DOHH2 (cell line): ENCODE data around the gene KAZALD1.

Source experiments
- H3F3A ChIP-seq: fragments of 200-600 bp; sonication (generic), shearing (Covaris generic); 2 replicates; pipeline ENCODE4 v1.6.0; 2016; ENCODE audit warnings: antibody characterized with exemption, mild to moderate bottlenecking; ENCODE audit not compliant: control insufficient read depth, insufficient read depth
- H3K27ac ChIP-seq: fragments of 200-600 bp; sonication (generic); 2 replicates; pipeline ENCODE4 v1.5.1; 2014; ENCODE audit warnings: low read depth, mild to moderate bottlenecking, low read length, moderate library complexity
- H3K27me3 ChIP-seq: fragments of 200-600 bp; sonication (generic); 2 replicates; pipeline ENCODE4 v1.6.1; 2014; ENCODE audit warnings: mild to moderate bottlenecking, low read length, mixed read lengths; ENCODE audit not compliant: control insufficient read depth
- H3K36me3 ChIP-seq: fragments of 200-600 bp; sonication (generic); 2 replicates; pipeline ENCODE4 v1.6.1; 2014; ENCODE audit warnings: mild to moderate bottlenecking, low read length, moderate library complexity, mixed read lengths; ENCODE audit not compliant: control insufficient read depth
- H3K4me1 ChIP-seq: fragments of 200-600 bp; sonication (generic); 2 replicates; pipeline ENCODE4 v1.6.1; 2014; ENCODE audit warnings: mild to moderate bottlenecking, low read length, mixed read lengths; ENCODE audit not compliant: control insufficient read depth
- H3K4me2 ChIP-seq: fragments of 200-600 bp; sonication (generic); 2 replicates; pipeline ENCODE4 v1.6.0; 2014; ENCODE audit warnings: mild to moderate bottlenecking, low read length, moderate library complexity
- H3K4me3 ChIP-seq: fragments of 200-600 bp; sonication (generic); 2 replicates; pipeline ENCODE4 v1.5.1; 2014; ENCODE audit warnings: mild to moderate bottlenecking, low read length, mixed read lengths
- H3K79me2 ChIP-seq: fragments of 200-600 bp; sonication (generic); 2 replicates; pipeline ENCODE4 v1.6.1; 2014; ENCODE audit warnings: mild to moderate bottlenecking, low read length, mixed read lengths; ENCODE audit not compliant: control insufficient read depth
- H3K9me2 ChIP-seq: fragments of 200-600 bp; sonication (generic); replicated peaks from 2 replicates; pipeline ENCODE4 v1.6.1; 2014; ENCODE audit warnings: mild to moderate bottlenecking, low read length, mixed read lengths; ENCODE audit not compliant: control insufficient read depth
- H3K9me3 ChIP-seq: fragments of 200-600 bp; sonication (generic); 2 replicates; pipeline ENCODE4 v1.6.1; 2014; ENCODE audit warnings: antibody characterized with exemption, low read length, mixed read lengths; ENCODE audit not compliant: control insufficient read depth, insufficient read depth
- H4K20me1 ChIP-seq: fragments of 200-600 bp; sonication (generic); 2 replicates; pipeline ENCODE4 v1.6.0; 2014; ENCODE audit warnings: low read depth, mild to moderate bottlenecking, antibody characterized with exemption, low read length, moderate library complexity; ENCODE audit not compliant: control insufficient read depth, insufficient read depth
- EZH2phosphoT487 ChIP-seq: fragments of 200-600 bp; sonication (generic); IDR thresholded peaks from 2 replicates; pipeline ENCODE4 v1.6.1; 2017; ENCODE audit warnings: borderline replicate concordance, mild to moderate bottlenecking, antibody characterized with exemption, low read length, moderate library complexity, mixed read lengths
- TF ChIP-seq, protein P1 (sequence below): fragments of 200-600 bp; sonication (generic); IDR thresholded peaks from one replicate; pipeline ENCODE4 v1.5.1; 2014; ENCODE audit warnings: antibody characterized with exemption, mild to moderate bottlenecking, low read depth, low read length; ENCODE audit not compliant: poor library complexity, severe bottlenecking

The KAZALD1 gene

DNA sequence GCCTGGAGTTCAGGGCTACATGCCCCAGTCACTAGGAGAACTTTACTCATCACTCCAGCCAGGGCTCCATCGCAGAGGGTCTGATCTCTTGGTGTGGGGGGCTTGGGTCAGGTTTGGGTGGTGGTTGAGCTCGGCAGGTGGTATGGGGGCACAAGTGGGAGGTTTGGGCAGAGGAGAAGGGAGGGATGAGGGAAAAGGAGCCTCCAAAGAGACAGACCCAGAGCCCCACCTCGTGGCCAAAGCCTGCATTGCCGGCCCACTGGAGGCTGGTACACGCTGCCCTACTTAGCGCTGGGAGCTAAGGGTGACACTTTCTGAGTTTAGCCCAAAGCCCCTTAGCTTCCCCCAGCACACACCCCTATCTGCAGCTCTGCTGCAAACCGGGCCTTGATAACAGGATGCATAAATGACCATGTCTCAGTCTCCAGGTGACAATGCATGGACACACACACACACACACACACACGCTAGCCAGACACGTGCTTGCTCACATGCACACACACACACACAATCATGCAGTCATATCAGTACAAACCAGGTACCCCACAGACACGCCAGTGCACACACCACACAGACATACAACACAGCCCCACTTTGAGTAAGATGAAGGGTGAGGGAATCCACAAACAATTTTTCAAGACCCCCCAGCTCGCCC, 47.4 kb upstream of the KAZALD1 start:
- H3K4me3 ChIP-seq = no peak overlapping the region
- H3K36me3 ChIP-seq = no peaks in the 10 kb centered on the region
- H3K4me2 ChIP-seq = no peak overlapping the region
- no peaks in the 10 kb centered on the region for H3F3A ChIP-seq
- peaks cover 31% of the 10 kb centered on the region for H3K4me1 ChIP-seq
- no peaks in the 10 kb centered on the region for H4K20me1 ChIP-seq
- no peaks in the 10 kb centered on the region for H3K79me2 ChIP-seq
- H3K9me3 ChIP-seq = no peaks in the 10 kb centered on the region
- TF ChIP-seq, protein P1, sequence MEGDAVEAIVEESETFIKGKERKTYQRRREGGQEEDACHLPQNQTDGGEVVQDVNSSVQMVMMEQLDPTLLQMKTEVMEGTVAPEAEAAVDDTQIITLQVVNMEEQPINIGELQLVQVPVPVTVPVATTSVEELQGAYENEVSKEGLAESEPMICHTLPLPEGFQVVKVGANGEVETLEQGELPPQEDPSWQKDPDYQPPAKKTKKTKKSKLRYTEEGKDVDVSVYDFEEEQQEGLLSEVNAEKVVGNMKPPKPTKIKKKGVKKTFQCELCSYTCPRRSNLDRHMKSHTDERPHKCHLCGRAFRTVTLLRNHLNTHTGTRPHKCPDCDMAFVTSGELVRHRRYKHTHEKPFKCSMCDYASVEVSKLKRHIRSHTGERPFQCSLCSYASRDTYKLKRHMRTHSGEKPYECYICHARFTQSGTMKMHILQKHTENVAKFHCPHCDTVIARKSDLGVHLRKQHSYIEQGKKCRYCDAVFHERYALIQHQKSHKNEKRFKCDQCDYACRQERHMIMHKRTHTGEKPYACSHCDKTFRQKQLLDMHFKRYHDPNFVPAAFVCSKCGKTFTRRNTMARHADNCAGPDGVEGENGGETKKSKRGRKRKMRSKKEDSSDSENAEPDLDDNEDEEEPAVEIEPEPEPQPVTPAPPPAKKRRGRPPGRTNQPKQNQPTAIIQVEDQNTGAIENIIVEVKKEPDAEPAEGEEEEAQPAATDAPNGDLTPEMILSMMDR = peak; percentile 91
- no peak for TF ChIP-seq EZH2phosphoT487
- no peak overlapping the region for H3K27ac ChIP-seq
- H3K27me3 ChIP-seq = peaks cover 19% of the 10 kb centered on the region
- H3K9me2 ChIP-seq = no peaks in the 10 kb centered on the region

DNA sequence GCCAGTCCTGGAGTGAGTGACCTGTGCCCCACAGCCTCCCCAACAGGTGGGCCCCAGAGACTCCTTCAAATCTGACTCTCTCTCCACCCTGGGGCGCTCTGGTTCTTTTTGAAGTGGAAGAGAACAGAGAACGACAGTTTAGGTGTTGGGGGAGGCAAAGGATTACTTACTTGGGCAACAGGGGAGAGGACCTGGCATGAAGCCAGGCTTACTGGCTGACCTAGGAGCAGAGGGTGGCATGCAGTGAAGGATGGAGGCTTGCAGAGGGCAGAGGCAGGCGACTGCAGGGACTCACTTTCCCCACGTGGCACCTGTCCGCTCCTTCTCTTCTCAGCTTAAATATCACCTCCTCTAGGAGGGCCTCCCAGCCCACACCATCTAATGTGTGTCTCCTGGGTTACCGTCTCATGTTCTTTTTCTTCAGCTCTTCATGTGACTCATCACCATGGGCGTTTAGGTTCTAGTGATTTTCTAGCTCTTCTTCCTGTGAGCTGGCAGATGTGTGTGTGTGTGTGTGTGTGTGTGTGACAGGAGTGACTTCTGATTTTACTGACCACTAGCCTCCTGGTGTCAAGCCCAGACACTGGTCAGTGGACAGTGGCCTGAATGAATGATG, 46.7 kb upstream of the KAZALD1 start:
- no peaks in the 10 kb centered on the region for H3K79me2 ChIP-seq
- H3K27me3 ChIP-seq = peaks cover 19% of the 10 kb centered on the region
- H3K27ac ChIP-seq = no peak overlapping the region
- no peaks in the 10 kb centered on the region for H3K36me3 ChIP-seq
- no peaks in the 10 kb centered on the region for H3K9me3 ChIP-seq
- no peaks in the 10 kb centered on the region for H4K20me1 ChIP-seq
- no peaks in the 10 kb centered on the region for H3F3A ChIP-seq
- no peak for TF ChIP-seq EZH2phosphoT487
- TF ChIP-seq, protein P1 = no peak
- H3K4me1 ChIP-seq = peaks cover 31% of the 10 kb centered on the region
- H3K4me2 ChIP-seq = no peak overlapping the region
- H3K4me3 ChIP-seq = no peak overlapping the region
- H3K9me2 ChIP-seq = no peaks in the 10 kb centered on the region

DNA sequence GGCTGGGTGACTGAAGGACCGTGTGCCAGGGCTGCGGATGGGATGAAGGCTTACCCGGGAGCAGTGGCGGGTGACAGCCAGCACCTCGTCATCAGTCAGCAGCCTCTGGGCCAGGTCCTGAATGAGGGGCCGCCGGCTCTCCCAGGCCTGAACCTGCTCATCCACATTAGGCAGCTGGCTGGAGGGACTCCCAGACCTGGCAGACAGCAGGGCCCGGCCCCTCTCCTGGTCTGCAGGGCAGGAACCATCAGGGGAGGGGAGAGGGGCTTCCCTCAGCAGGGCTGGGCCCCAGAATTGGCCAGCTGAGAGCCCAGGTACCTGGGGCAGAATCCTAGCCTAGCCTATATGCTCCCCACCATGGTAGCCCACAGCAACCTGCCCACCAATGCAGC, 46.2 kb upstream of the KAZALD1 start:
- Histone ChIP-seq H4K20me1 (no peaks in the 10 kb centered on the region), H3K36me3 (no peaks in the 10 kb centered on the region), H3K4me1 (peaks cover 31% of the 10 kb centered on the region), H3K79me2 (no peaks in the 10 kb centered on the region), H3F3A (no peaks in the 10 kb centered on the region), H3K27ac (no peak overlapping the region), H3K9me3 (no peaks in the 10 kb centered on the region), H3K9me2 (no peaks in the 10 kb centered on the region), H3K27me3 (peaks cover 19% of the 10 kb centered on the region), H3K4me2 (no peak overlapping the region), H3K4me3 (no peak overlapping the region)
- TF ChIP-seq, protein P1 = no peak
- no peak for TF ChIP-seq EZH2phosphoT487
